Stimulated activated CD8-positive, alpha-beta memory T cell treated with anti-CD3 and anti-CD28 coated beads, Interleukin-4, amount 100 ng/mL, for 1 hour (primary cell): ENCODE results near the gene GRK5.

Experiments used
- DNase-seq, 2 donors: peaks; one replicate each; pipeline ENCODE4 v3.0.0-alpha.2; 2020; ENCODE audit warnings: low read depth in 2 of 2, low spot score in 1 of 2

Gene GRK5

GRCh38 chr10:119470920-119471702 lies 263.7 kb downstream of the GRK5 start:
- DNase-seq = no peak

- DNase-seq = no peak
These were observed 266.4 kb downstream of the GRK5 start for GRCh38 chr10:119473771-119474170.

GRCh38 chr10:119474606-119475005 lies 267.2 kb downstream of the GRK5 start:
- no peak for DNase-seq

- DNase-seq = no peak
These were observed 270.1 kb downstream of the GRK5 start for GRCh38 chr10:119477444-119477843.

GRCh38 chr10:119478111-119478802 lies 270.9 kb downstream of the GRK5 start:
- DNase-seq = no peak

GRCh38 chr10:119478811-119479341 lies 271.5 kb downstream of the GRK5 start:
- DNase-seq = no peak

GRCh38 chr10:119479532-119479931 lies 272.2 kb downstream of the GRK5 start:
- DNase-seq = no peak

- DNase-seq = no peak
These were observed 273.3 kb downstream of the GRK5 start for GRCh38 chr10:119480667-119481066.

GRCh38 chr10:119481781-119482426 lies 274.5 kb downstream of the GRK5 start:
- no peak for DNase-seq

GRCh38 chr10:119483001-119483400 lies 275.6 kb downstream of the GRK5 start:
- no peak for DNase-seq

GRCh38 chr10:119483839-119484238 lies 276.5 kb downstream of the GRK5 start:
- DNase-seq = no peak

- DNase-seq = no peak
These were observed 281.3 kb downstream of the GRK5 start for GRCh38 chr10:119488675-119489074.

- DNase-seq = no peak
These were observed 282.6 kb downstream of the GRK5 start for GRCh38 chr10:119489991-119490326.

- no peak for DNase-seq
These were observed 284.8 kb downstream of the GRK5 start for GRCh38 chr10:119491966-119492757.

GRCh38 chr10:119493155-119493554 lies 285.8 kb downstream of the GRK5 start:
- DNase-seq = no peak

GRCh38 chr10:119494236-119495020 lies 287.1 kb downstream of the GRK5 start:
- no peak for DNase-seq

- DNase-seq = no peak
These were observed 287.7 kb downstream of the GRK5 start for GRCh38 chr10:119495021-119495505.

- DNase-seq = no peak
These were observed 288.2 kb downstream of the GRK5 start for GRCh38 chr10:119495545-119495944.

GRCh38 chr10:119496273-119496672 lies 288.9 kb downstream of the GRK5 start:
- DNase-seq = no peak

- DNase-seq = no peak
These were observed 289.9 kb downstream of the GRK5 start for GRCh38 chr10:119497243-119497642.
